GM12801 (cell line): ENCODE measurements around the gene HLA-G.

Source experiments
- CTCF ChIP-seq: IDR thresholded peaks from one replicate; pipeline ENCODE4 v1.5.1; 2011; ENCODE audit warnings: control low read depth; ENCODE audit not compliant: insufficient read length; ENCODE audit errors: extremely low read depth

The HLA-G gene

GRCh38 chr6:29875257-29875656 is 47.6 kb downstream of the HLA-G start:
- no peak for TF ChIP-seq CTCF
